Subcutaneous adipose tissue (tissue), 4 donors: Measurements from ENCODE around the gene PET117. TPM values are rescaled to one million over a fixed set of nuclear protein-coding genes. Genes with fewer than 3 reads are reported as not detected.

Experiments
- total RNA-seq, 4 donors: library from RNA; depleted of rRNA; stranded (reverse); fragments of >200 nt; gene quantifications; one replicate each; pipeline ENCODE4 v1.1.0, GENCODE V29; 2016
- TF ChIP-seq, protein P1 (sequence below): fragments of 450-650 bp; IDR thresholded peaks from one replicate; pipeline ENCODE4 v1.5.1; 2016; ENCODE audit warnings: low read depth, mild to moderate bottlenecking, control low read depth, antibody characterized with exemption, moderate library complexity

PET117 gene
- total RNA-seq, 4 donors from 2014 or later, result 8.2 to 13.0 (median 9.5) TPM

DNA sequence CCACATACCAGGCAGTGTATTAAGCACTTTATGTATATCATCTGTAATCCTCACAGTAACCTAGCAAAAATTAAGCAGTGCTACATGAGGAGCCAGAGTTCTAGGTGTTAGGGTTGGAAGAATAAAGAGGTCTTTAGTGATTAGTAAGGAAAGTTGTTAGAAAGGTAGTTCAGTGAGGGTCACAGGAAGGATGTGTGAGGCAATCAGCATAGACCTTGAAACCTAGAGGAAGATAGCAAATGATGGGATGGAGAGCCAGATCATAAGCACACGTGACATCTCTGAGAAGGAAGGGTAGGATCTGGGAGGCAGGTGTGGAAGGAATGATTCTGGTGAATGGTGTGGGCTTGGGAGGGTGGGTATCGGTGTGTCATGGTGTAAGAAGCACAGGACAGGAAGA is 2.2 kb downstream of the PET117 start:
- TF ChIP-seq, protein P1, sequence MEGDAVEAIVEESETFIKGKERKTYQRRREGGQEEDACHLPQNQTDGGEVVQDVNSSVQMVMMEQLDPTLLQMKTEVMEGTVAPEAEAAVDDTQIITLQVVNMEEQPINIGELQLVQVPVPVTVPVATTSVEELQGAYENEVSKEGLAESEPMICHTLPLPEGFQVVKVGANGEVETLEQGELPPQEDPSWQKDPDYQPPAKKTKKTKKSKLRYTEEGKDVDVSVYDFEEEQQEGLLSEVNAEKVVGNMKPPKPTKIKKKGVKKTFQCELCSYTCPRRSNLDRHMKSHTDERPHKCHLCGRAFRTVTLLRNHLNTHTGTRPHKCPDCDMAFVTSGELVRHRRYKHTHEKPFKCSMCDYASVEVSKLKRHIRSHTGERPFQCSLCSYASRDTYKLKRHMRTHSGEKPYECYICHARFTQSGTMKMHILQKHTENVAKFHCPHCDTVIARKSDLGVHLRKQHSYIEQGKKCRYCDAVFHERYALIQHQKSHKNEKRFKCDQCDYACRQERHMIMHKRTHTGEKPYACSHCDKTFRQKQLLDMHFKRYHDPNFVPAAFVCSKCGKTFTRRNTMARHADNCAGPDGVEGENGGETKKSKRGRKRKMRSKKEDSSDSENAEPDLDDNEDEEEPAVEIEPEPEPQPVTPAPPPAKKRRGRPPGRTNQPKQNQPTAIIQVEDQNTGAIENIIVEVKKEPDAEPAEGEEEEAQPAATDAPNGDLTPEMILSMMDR, result no peak

GRCh38 chr20:18144541-18145099 is 7.0 kb downstream of the PET117 start:
- TF ChIP-seq, protein P1, result no peak

GRCh38 chr20:18154342-18154741 is 16.7 kb downstream of the PET117 start:
- TF ChIP-seq, protein P1, result no peak

GRCh38 chr20:18156045-18156444 is 18.4 kb downstream of the PET117 start:
- TF ChIP-seq, protein P1, result no peak

DNA sequence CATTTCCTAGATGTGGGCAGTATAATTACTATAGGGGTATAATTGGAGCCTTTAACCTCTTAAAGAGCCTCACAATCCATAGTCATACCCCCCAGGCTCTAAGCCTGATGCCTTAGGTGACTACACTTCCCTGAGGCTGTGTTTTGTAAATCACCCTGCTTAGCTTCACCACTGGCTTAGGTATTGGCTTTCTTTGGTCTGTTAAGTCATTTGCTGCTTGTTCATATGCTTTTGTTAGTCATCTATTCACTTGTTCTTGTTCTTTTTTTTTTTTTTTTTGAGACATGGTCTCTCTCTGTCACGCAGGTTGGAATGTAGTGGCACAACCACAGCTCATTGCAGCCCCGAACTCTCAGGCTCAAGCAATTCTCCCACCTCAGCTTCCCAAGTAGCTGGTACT is 26.7 kb downstream of the PET117 start:
- TF ChIP-seq, protein P1, result no peak

- TF ChIP-seq, protein P1, result no peak
These were observed 27.9 kb downstream of the PET117 start for GRCh38 chr20:18165553-18165952.

DNA sequence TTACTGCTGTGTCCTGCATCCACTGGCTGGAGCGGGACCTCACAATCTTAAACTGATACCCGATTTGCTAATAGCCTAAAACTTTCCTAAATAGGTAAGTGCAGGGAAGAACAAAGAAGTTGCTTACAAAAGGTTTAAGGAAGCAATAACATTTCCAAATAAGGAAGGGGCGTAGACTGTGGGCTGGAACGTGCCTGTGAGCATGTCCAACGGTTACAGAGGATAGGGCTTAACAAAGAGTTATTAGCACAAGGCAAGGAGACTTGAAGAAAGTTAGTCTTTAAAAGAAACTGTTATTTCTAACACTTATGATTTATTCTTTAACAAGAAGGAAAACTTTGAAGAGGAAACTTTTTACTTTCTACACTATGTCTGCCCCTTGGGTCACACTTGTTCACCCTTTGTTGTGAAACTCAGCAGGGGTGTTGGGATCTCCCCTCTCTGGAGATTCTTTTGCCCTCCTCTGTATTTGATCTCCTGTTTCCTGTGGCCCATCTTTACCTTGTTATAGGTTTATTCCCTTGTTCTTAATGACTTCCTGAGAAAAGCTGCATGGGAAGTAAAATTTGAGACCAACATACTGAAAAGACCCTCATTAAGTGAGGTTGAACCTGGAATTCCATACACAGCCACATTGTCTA is 28.7 kb downstream of the PET117 start:
- TF ChIP-seq, protein P1, result no peak
